GM12878 (cell line): Measurements from ENCODE around the gene KCNN1. TPM values are rescaled to one million over a fixed set of nuclear protein-coding genes. Genes with fewer than 3 reads are reported as not detected.

ENCODE experiments used
- ATAC-seq: fragments of 200-7000 bp; cut with Tn5 transposase; 3 replicates; pipeline ENCODE4 v1.9.1; 2020; ENCODE audit warnings: mild to moderate bottlenecking, moderate library complexity
- BruUV-seq: library from RNA; stranded (reverse); fragments of 400-500 nt; replicated peaks from 2 replicates; lab custom pipeline; 2021; lab: Mats Ljungman, UMichigan
- CTCF ChIA-PET: fragments of 300-600 bp; sonication (Branson Sonifier 250); formaldehyde crosslinking; extraction: SDS; loops from one replicate; lab custom pipeline; 2021; ENCODE audit warnings: inconsistent platforms; lab: Yijun Ruan, JAX
- POLR2A ChIA-PET: fragments of 350-600 bp; formaldehyde crosslinking; extraction: SDS; loops from one replicate; lab custom pipeline; 2021; ENCODE audit warnings: inconsistent platforms; lab: Charles Lee
- RAD21 ChIA-PET: fragments of 300-600 bp; sonication (Branson Sonifier 250); formaldehyde crosslinking; loops from one replicate; lab custom pipeline; 2023; ENCODE audit warnings: antibody characterized with exemption; ENCODE audit not compliant: unreplicated experiment; lab: Charles Lee
- SMC1A ChIA-PET: fragments of 300-600 bp; sonication (Branson Sonifier 250); formaldehyde crosslinking; loops from one replicate; lab custom pipeline; 2023; ENCODE audit not compliant: unreplicated experiment, uncharacterized antibody; lab: Charles Lee
- DNase-seq: peaks from one replicate; pipeline ENCODE4 v3.0.0-alpha.2; 2011; ENCODE audit warnings: low read depth, low spot score
- FAIRE-seq: peaks from 3 replicates; lab custom pipeline; 2011; peaks lifted over from hg19 to GRCh38; lab: Jason Lieb, UNC
- H2AFZ ChIP-seq: 2 replicates; pipeline ENCODE4 v1.6.0; 2011; ENCODE audit warnings: low read depth, low read length, control low read depth; ENCODE audit not compliant: control insufficient read depth
- H3K27ac ChIP-seq: 2 replicates; pipeline ENCODE4 v1.5.1; 2011; ENCODE audit warnings: control low read depth; ENCODE audit not compliant: control insufficient read depth, insufficient read depth
- H3K27me3 ChIP-seq, 2 experiments: replicated peaks in 1 of 2; 2 replicates each; pipeline versions ENCODE4 v1.6.0 to v1.6.1; 2011; ENCODE audit warnings: low read length in 1 of 2; ENCODE audit not compliant: control insufficient read depth in 2 of 2, insufficient read depth in 2 of 2
- H3K36me3 ChIP-seq, 2 experiments: 2 replicates each; pipeline ENCODE4 v1.5.1; 2011; ENCODE audit warnings: low read length in 1 of 2; ENCODE audit not compliant: control insufficient read depth in 2 of 2, insufficient read depth in 2 of 2
- H3K4me1 ChIP-seq: 2 replicates; pipeline ENCODE4 v1.6.1; 2011; ENCODE audit warnings: mild to moderate bottlenecking, low read length, moderate library complexity, mixed read lengths; ENCODE audit not compliant: control insufficient read depth, insufficient read depth
- H3K4me2 ChIP-seq: 2 replicates; pipeline ENCODE4 v1.6.0; 2011; ENCODE audit warnings: control low read depth; ENCODE audit not compliant: control insufficient read depth, insufficient read depth
- H3K4me3 ChIP-seq: fragments of 200-600 bp; sonication (generic); 2 replicates; pipeline ENCODE4 v1.5.1; 2016
- H3K79me2 ChIP-seq: 2 replicates; pipeline ENCODE4 v1.6.0; 2011; ENCODE audit warnings: low read length; ENCODE audit not compliant: control insufficient read depth, insufficient read depth
- H3K9ac ChIP-seq: 2 replicates; pipeline ENCODE4 v1.8.0; 2011; ENCODE audit warnings: low read length, control low read depth, mixed read lengths; ENCODE audit not compliant: control insufficient read depth, insufficient read depth
- H3K9me3 ChIP-seq: replicated peaks from 3 replicates; pipeline ENCODE4 v1.5.1; 2011; ENCODE audit warnings: mild to moderate bottlenecking, low read length; ENCODE audit not compliant: control insufficient read depth, insufficient read depth
- H4K20me1 ChIP-seq: 2 replicates; pipeline ENCODE4 v1.6.0; 2011; ENCODE audit not compliant: control insufficient read depth, insufficient read depth
- BACH1 ChIP-seq: fragments of 450-650 bp; IDR thresholded peaks from 2 replicates; pipeline ENCODE4 v1.6.1; 2017; ENCODE audit warnings: mild to moderate bottlenecking, borderline replicate concordance
- CTCF ChIP-seq, 3 experiments: IDR thresholded peaks in 2 of 3; conservative IDR thresholded peaks in 1 of 3; 2 replicates each; pipeline ENCODE4 v1.5.1; 2011; ENCODE audit warnings: low read depth in 3 of 3, low read length in 3 of 3, mild to moderate bottlenecking in 3 of 3, control low read depth in 2 of 3, moderate library complexity in 2 of 3, inconsistent platforms in 1 of 3, mixed read lengths in 1 of 3; ENCODE audit not compliant: control insufficient read depth in 2 of 3, insufficient read depth in 1 of 3; ENCODE audit errors: extremely low read depth in 1 of 3
- KLF5 ChIP-seq: fragments of 450-650 bp; IDR thresholded peaks from 2 replicates; pipeline ENCODE4 v1.6.1; 2014; ENCODE audit warnings: mild to moderate bottlenecking; ENCODE audit not compliant: partially characterized antibody
- NFXL1 ChIP-seq: fragments of 450-650 bp; IDR thresholded peaks from 2 replicates; pipeline ENCODE4 v1.6.1; 2017; ENCODE audit warnings: antibody characterized with exemption, mild to moderate bottlenecking, borderline replicate concordance
- PRDM15 ChIP-seq: fragments of 450-650 bp; formaldehyde crosslinking; IDR thresholded peaks from 2 replicates; pipeline ENCODE4 v1.4.0; 2020; ENCODE audit warnings: mild to moderate bottlenecking, moderate library complexity
- RAD51 ChIP-seq: fragments of 450-650 bp; IDR thresholded peaks from 2 replicates; pipeline ENCODE4 v1.6.1; 2016; ENCODE audit warnings: moderate library complexity, mild to moderate bottlenecking, inconsistent platforms
- RB1 ChIP-seq: fragments of 450-650 bp; formaldehyde crosslinking; IDR thresholded peaks from 2 replicates; pipeline ENCODE4 v1.6.1; 2017; ENCODE audit warnings: mild to moderate bottlenecking, borderline replicate concordance
- SREBF2 ChIP-seq: IDR thresholded peaks from 2 replicates; pipeline ENCODE4 v1.6.1; 2012; ENCODE audit warnings: mild to moderate bottlenecking, low read length
- ZBTB11 ChIP-seq: fragments of 450-650 bp; formaldehyde crosslinking; IDR thresholded peaks from 2 replicates; pipeline ENCODE4 v1.5.0; 2022; ENCODE audit warnings: mild to moderate bottlenecking, missing genetic modification characterization
- ZZZ3 ChIP-seq: IDR thresholded peaks from 2 replicates; pipeline ENCODE4 v1.6.1; 2011; ENCODE audit warnings: low read depth; ENCODE audit not compliant: control insufficient read depth, insufficient read length
- WGBS: methylation state at CpG from one replicate; pipeline ENCODE4 v1.1.6; 2016; ENCODE audit warnings: low lambda C conversion rate; ENCODE audit not compliant: insufficient replicate concordance, insufficient coverage; ENCODE audit errors: missing lambda C conversion rate; 5-methylcytosine and 5-hydroxymethylcytosine counted together
- in situ Hi-C: fragments of 300-500 bp; cut with MboI; formaldehyde crosslinking; loops from 9 replicates; pipeline ENCODE4 v1.14.3; 2018; ENCODE audit warnings: mixed read lengths
- intact Hi-C: fragments of 100-400 bp; cut with micrococcal nuclease; formaldehyde crosslinking; loops from one replicate; pipeline ENCODE4 v1.14.2; 2022; ENCODE audit not compliant: unreplicated experiment
- polyA plus RNA-seq, 11 experiments: library from polyadenylated mRNA; depleted of rRNA in 4 of 11; unstranded in 6 of 11; stranded (reverse) in 5 of 11; fragments of >200 nt; fragmentation: Nextera tagmentation in 4 of 11; fragmentation: Illumina TruSeq in 1 of 11; extraction: Ambion mirVana in 4 of 11; extraction: Trizol in 1 of 11; gene quantifications; 1 replicate in 1 of 11; 2 replicates in 10 of 11; pipeline versions ENCODE4 v1.2.1 to v1.2.3, GENCODE V29; 2011 to 2016; ENCODE audit warnings: inconsistent platforms in 2 of 11, missing spikeins in 2 of 11, low read depth in 1 of 11
- total RNA-seq, 4 experiments: library from RNA; depleted of rRNA in 3 of 4; stranded (reverse); fragments of >200 nt in 3 of 4; fragmentation: Illumina TruSeq in 1 of 4; extraction: Trizol in 1 of 4; gene quantifications; 2 replicates each; pipeline versions ENCODE4 v1.2.1 to v1.2.3, GENCODE V29; 2013 to 2021
- TF ChIP-seq, protein P1 (sequence below): fragments of 450-650 bp; IDR thresholded peaks from 2 replicates; pipeline ENCODE4 v1.6.1; 2016; ENCODE audit warnings: mild to moderate bottlenecking, moderate library complexity, borderline replicate concordance

The KCNN1 gene
- total and polyA plus RNA-seq, 10 of the 15 experiments (the other 5 are each of a cell fraction or from before 2014, with no cell fraction given): 0.02 to 0.95 (median 0.16) TPM; not detected in 1

GRCh38 chr19:17973759-17974158, 6.9 kb downstream of the KCNN1 start:
- DNase-seq (no peak), ATAC-seq (no peak), FAIRE-seq (no peak)
- H3K27ac ChIP-seq: no peak overlapping the region
- H3K36me3 ChIP-seq: no peaks in the 10 kb centered on the region
- WGBS: 74% methylated on average over 21 of the region's 23 CpGs
- ChIA-PET POLR2A (no interaction called here), CTCF (no interaction called here), SMC1A (no interaction called here), RAD21 (no interaction called here)
- no peak overlapping the region for H2AFZ ChIP-seq
- no peak overlapping the region for H3K9ac ChIP-seq
- no peak overlapping the region for H3K4me2 ChIP-seq
- H3K79me2 ChIP-seq: no peaks in the 10 kb centered on the region
- no peaks in the 10 kb centered on the region; the same call in 1 of the 2 replicates for H4K20me1 ChIP-seq
- no peak overlapping the region for H3K4me3 ChIP-seq
- peaks cover 0 to 2% of the 10 kb centered on the region in 2 experiments; a peak in 1 of 4 replicates for H3K27me3 ChIP-seq
- no peaks in the 10 kb centered on the region for H3K4me1 ChIP-seq
- H3K9me3 ChIP-seq: no peaks in the 10 kb centered on the region
- intact Hi-C loops: no loop called here
- in situ Hi-C loops: no loop called here
- no TSS peak for BruUV-seq
- TF ChIP-seq SREBF2 (no peak), BACH1 (no peak), RB1 (no peak), KLF5 (no peak), RAD51 (no peak), ZBTB11 (CRISPR knock-in tag) (no peak), NFXL1 (no peak), PRDM15 (CRISPR knock-in tag) (no peak), CTCF (IDR thresholded peaks at IDR 0.05 in 2 of 3, conservative IDR thresholded peaks at IDR 0.05 in 1 of 3; ENCODE audit: control insufficient read depth in 2 of 3, extremely low read depth in 1 of 3, insufficient read depth in 1 of 3, low read depth in 3 of 3, low read length in 3 of 3) (no peak), ZZZ3 (no peak)
- TF ChIP-seq, protein P1, sequence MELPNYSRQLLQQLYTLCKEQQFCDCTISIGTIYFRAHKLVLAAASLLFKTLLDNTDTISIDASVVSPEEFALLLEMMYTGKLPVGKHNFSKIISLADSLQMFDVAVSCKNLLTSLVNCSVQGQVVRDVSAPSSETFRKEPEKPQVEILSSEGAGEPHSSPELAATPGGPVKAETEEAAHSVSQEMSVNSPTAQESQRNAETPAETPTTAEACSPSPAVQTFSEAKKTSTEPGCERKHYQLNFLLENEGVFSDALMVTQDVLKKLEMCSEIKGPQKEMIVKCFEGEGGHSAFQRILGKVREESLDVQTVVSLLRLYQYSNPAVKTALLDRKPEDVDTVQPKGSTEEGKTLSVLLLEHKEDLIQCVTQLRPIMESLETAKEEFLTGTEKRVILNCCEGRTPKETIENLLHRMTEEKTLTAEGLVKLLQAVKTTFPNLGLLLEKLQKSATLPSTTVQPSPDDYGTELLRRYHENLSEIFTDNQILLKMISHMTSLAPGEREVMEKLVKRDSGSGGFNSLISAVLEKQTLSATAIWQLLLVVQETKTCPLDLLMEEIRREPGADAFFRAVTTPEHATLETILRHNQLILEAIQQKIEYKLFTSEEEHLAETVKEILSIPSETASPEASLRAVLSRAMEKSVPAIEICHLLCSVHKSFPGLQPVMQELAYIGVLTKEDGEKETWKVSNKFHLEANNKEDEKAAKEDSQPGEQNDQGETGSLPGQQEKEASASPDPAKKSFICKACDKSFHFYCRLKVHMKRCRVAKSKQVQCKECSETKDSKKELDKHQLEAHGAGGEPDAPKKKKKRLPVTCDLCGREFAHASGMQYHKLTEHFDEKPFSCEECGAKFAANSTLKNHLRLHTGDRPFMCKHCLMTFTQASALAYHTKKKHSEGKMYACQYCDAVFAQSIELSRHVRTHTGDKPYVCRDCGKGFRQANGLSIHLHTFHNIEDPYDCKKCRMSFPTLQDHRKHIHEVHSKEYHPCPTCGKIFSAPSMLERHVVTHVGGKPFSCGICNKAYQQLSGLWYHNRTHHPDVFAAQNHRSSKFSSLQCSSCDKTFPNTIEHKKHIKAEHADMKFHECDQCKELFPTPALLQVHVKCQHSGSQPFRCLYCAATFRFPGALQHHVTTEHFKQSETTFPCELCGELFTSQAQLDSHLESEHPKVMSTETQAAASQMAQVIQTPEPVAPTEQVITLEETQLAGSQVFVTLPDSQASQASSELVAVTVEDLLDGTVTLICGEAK: no peak
